ENCODE results near the gene HNRNPK. TPM values are rescaled to one million over a fixed set of nuclear protein-coding genes. Genes with fewer than 3 reads are reported as not detected.

The HNRNPK gene
- total RNA-seq, 1 experiment from 2014 or later: 583 TPM

DNA sequence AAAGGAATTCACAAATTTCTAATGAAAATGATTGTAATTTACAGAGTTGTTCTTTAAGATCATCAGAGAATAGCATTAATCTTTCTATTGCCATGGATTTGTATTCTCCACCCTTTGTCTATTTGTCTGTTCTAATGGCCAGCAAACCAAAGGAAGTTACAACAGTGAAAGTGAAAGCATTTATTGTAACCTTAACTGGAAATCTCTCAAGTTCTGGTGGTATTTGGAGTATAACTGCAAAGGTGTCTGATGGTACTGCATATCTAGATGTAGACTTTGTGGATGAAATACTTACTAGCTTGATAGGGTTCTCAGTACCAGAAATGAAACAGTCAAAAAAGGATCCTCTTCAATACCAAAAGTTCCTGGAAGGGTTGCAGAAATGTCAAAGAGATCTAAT, 22.3 kb upstream of the HNRNPK start:
- no peak overlapping the region for H2AFZ ChIP-seq (ENCODE audit: low read length)
- no TSS peak for BruUV-seq (replicated peaks)
- intact Hi-C loops (cut with micrococcal nuclease): no loop called here

DNA sequence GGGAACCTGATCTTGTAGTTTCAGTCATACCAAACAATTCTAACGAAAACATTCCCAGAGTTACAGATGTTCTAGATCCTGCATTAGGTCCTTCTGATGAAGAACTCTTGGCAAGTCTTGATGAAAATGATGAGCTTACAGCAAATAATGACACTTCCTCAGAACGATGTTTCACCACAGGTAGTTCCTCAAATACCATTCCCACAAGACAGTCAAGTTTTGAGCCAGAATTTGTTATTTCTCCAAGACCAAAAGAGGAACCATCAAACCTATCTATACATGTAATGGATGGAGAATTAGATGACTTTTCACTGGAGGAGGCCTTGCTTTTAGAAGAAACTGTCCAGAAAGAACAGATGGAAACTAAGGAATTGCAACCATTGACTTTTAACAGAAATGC, 21.6 kb upstream of the HNRNPK start:
- Histone ChIP-seq H4K20me1 (ENCODE audit: low read length) (no peaks in the 10 kb centered on the region), H3K4me1 (ENCODE audit: insufficient read depth, low read length) (no peaks in the 10 kb centered on the region), H3K36me3 (ENCODE audit: low read depth, low read length) (peaks cover 8% of the 10 kb centered on the region; the same call in 1 of the 2 replicates), H3K9ac (ENCODE audit: low read length) (no peak overlapping the region), H3K27ac (ENCODE audit: low read length) (no peak overlapping the region), H3K27me3 (ENCODE audit: low read length) (no peaks in the 10 kb centered on the region), H3K9me3 (ENCODE audit: low read length) (no peaks in the 10 kb centered on the region), H3F3A (ENCODE audit: low read length, unreplicated experiment) (no peaks in the 10 kb centered on the region), H3K79me2 (ENCODE audit: low read length) (no peaks in the 10 kb centered on the region), H2AFZ (ENCODE audit: low read length) (no peak overlapping the region), H3K4me3 (ENCODE audit: low read length) (no peak overlapping the region), H3K9me2 (replicated peaks; ENCODE audit: low read length) (no peaks in the 10 kb centered on the region), H3K4me2 (ENCODE audit: low read length) (no peak overlapping the region)
- ATAC-seq (no peak), DNase-seq (no peak)
- ChIA-PET POLR2A (ENCODE audit: unreplicated experiment) (no interaction called here), CTCF (no interaction called here)
- intact Hi-C loops (cut with micrococcal nuclease): no loop called here
- TF ChIP-seq, protein P1, sequence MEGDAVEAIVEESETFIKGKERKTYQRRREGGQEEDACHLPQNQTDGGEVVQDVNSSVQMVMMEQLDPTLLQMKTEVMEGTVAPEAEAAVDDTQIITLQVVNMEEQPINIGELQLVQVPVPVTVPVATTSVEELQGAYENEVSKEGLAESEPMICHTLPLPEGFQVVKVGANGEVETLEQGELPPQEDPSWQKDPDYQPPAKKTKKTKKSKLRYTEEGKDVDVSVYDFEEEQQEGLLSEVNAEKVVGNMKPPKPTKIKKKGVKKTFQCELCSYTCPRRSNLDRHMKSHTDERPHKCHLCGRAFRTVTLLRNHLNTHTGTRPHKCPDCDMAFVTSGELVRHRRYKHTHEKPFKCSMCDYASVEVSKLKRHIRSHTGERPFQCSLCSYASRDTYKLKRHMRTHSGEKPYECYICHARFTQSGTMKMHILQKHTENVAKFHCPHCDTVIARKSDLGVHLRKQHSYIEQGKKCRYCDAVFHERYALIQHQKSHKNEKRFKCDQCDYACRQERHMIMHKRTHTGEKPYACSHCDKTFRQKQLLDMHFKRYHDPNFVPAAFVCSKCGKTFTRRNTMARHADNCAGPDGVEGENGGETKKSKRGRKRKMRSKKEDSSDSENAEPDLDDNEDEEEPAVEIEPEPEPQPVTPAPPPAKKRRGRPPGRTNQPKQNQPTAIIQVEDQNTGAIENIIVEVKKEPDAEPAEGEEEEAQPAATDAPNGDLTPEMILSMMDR (conservative IDR thresholded peaks at IDR 0.05; ENCODE audit: low read depth, low read length): no peak
- no peak for TF ChIP-seq EZH2phosphoT487 (IDR thresholded peaks at IDR 0.05; ENCODE audit: borderline replicate concordance, low read length)
- BruUV-seq (replicated peaks): no TSS peak

More for the DNA sequence above, 22.3 kb upstream of the HNRNPK start:
- ChIA-PET POLR2A (ENCODE audit: unreplicated experiment) (no interaction called here), CTCF (no interaction called here)
- TF ChIP-seq EZH2 (IDR thresholded peaks at IDR 0.05; ENCODE audit: low read length, unreplicated experiment): no peak
- TF ChIP-seq, protein P1 (conservative IDR thresholded peaks at IDR 0.05; ENCODE audit: low read depth, low read length): no peak
- H3K79me2 ChIP-seq (ENCODE audit: low read length): no peaks in the 10 kb centered on the region
- DNase-seq (no peak), ATAC-seq (no peak)
- H3K9me3 ChIP-seq (ENCODE audit: low read length): no peaks in the 10 kb centered on the region
- H3K9me2 ChIP-seq (replicated peaks; ENCODE audit: low read length): no peaks in the 10 kb centered on the region
- no peaks in the 10 kb centered on the region for H3F3A ChIP-seq (ENCODE audit: low read length, unreplicated experiment)
- no peak overlapping the region for H3K4me2 ChIP-seq (ENCODE audit: low read length)
- no peak overlapping the region for H3K9ac ChIP-seq (ENCODE audit: low read length)
- H3K4me3 ChIP-seq (ENCODE audit: low read length): no peak overlapping the region
- H3K36me3 ChIP-seq (ENCODE audit: low read depth, low read length): peaks cover 8% of the 10 kb centered on the region; the same call in 1 of the 2 replicates
- no peaks in the 10 kb centered on the region for H3K4me1 ChIP-seq (ENCODE audit: insufficient read depth, low read length)
- no peaks in the 10 kb centered on the region for H3K27me3 ChIP-seq (ENCODE audit: low read length)
- no peaks in the 10 kb centered on the region for H4K20me1 ChIP-seq (ENCODE audit: low read length)
- no peak overlapping the region for H3K27ac ChIP-seq (ENCODE audit: low read length)

DNA sequence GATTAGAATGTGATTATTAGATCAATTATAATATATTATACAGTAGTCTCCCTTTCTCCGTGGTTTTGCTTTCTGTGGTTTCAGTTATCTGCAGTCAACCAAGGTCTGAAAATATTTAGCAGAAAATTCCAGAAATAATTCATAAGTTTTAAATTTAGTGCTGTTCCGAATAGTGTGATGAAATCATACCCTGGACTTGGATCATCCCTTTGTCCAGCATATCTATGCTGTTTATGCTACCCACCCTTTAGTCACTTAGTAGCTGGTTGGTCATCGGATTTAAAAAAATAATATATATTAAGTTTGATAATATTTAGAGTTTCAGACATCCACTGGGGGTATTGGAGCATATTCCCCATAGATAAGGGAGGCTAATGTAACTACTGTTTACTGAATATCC, 20.2 kb upstream of the HNRNPK start:
- H4K20me1 ChIP-seq (ENCODE audit: low read length): no peaks in the 10 kb centered on the region
- H3K4me1 ChIP-seq (ENCODE audit: insufficient read depth, low read length): no peaks in the 10 kb centered on the region
- no peaks in the 10 kb centered on the region for H3K27me3 ChIP-seq (ENCODE audit: low read length)
- BruUV-seq (replicated peaks): no TSS peak
- DNase-seq (no peak), ATAC-seq (no peak)
- ChIA-PET POLR2A (ENCODE audit: unreplicated experiment) (no interaction called here), CTCF (no interaction called here)
- H3K36me3 ChIP-seq (ENCODE audit: low read depth, low read length): peaks cover 8% of the 10 kb centered on the region; the same call in 1 of the 2 replicates
- TF ChIP-seq EZH2 (IDR thresholded peaks at IDR 0.05; ENCODE audit: low read length, unreplicated experiment) (no peak), EZH2phosphoT487 (IDR thresholded peaks at IDR 0.05; ENCODE audit: borderline replicate concordance, low read length) (no peak)
- TF ChIP-seq, protein P1 (conservative IDR thresholded peaks at IDR 0.05; ENCODE audit: low read depth, low read length): no peak
- intact Hi-C loops (cut with micrococcal nuclease): no loop called here
- H3K9ac ChIP-seq (ENCODE audit: low read length): no peak overlapping the region
- H3K9me2 ChIP-seq (replicated peaks; ENCODE audit: low read length): no peaks in the 10 kb centered on the region
- H3F3A ChIP-seq (ENCODE audit: low read length, unreplicated experiment): no peaks in the 10 kb centered on the region
- H3K79me2 ChIP-seq (ENCODE audit: low read length): no peaks in the 10 kb centered on the region
- H3K4me3 ChIP-seq (ENCODE audit: low read length): no peak overlapping the region
- no peak overlapping the region for H2AFZ ChIP-seq (ENCODE audit: low read length)
- no peak overlapping the region for H3K4me2 ChIP-seq (ENCODE audit: low read length)
- no peaks in the 10 kb centered on the region for H3K9me3 ChIP-seq (ENCODE audit: low read length)
- no peak overlapping the region for H3K27ac ChIP-seq (ENCODE audit: low read length)

All from PC-3 (cell line).